HepG2 (cell line): Measurements from ENCODE around the gene LMAN2L. TPM values are rescaled to one million over a fixed set of nuclear protein-coding genes. Genes with fewer than 3 reads are reported as not detected.

Source experiments
- ATAC-seq: fragments of 200-7000 bp; cut with Tn5 transposase; 3 replicates; pipeline ENCODE4 v1.9.1; 2020; ENCODE audit warnings: mild to moderate bottlenecking, moderate library complexity
- BruUV-seq: library from RNA; stranded (reverse); fragments of 400-500 nt; replicated peaks from 2 replicates; lab custom pipeline; 2021; lab: Mats Ljungman, UMichigan
- CTCF ChIA-PET: fragments of 300-600 bp; formaldehyde crosslinking; extraction: SDS; loops from one replicate; lab custom pipeline; 2021; ENCODE audit warnings: low total read pairs, inconsistent platforms, low intra/inter-chr PET ratio; lab: Yijun Ruan, JAX
- POLR2A ChIA-PET: fragments of 350-600 bp; sonication (Branson Sonifier 250); formaldehyde crosslinking; loops from one replicate; lab custom pipeline; 2020; ENCODE audit warnings: antibody characterized with exemption, inconsistent platforms; lab: Yijun Ruan, JAX
- DNase-seq: peaks from one replicate; pipeline ENCODE4 v3.0.0-alpha.2; 2015; ENCODE audit warnings: low spot score
- FAIRE-seq: peaks from 3 replicates; lab custom pipeline; 2011; peaks lifted over from hg19 to GRCh38; lab: Jason Lieb, UNC
- H2AFZ ChIP-seq: one replicate; pipeline ENCODE4 v1.6.1; 2011; ENCODE audit warnings: low read length, inconsistent platforms
- H3K27ac ChIP-seq: fragments of 300-600 bp; 3 replicates; pipeline ENCODE4 v1.8.0; 2011; ENCODE audit warnings: mixed run types, mild to moderate bottlenecking, mixed read lengths, low read length, inconsistent platforms; ENCODE audit not compliant: insufficient read depth; ENCODE audit errors: extremely low read length
- H3K27me3 ChIP-seq, 2 experiments: fragments of 200-600 bp in 1 of 2; 2 replicates in 1 of 2; 3 replicates in 1 of 2; pipeline versions ENCODE4 v1.6.0 to v1.8.0; 2011; ENCODE audit warnings: low read length in 2 of 2, mild to moderate bottlenecking in 2 of 2, moderate library complexity in 2 of 2, inconsistent platforms in 1 of 2; ENCODE audit not compliant: insufficient read depth in 2 of 2, control insufficient read depth in 1 of 2
- H3K36me3 ChIP-seq, 2 experiments: fragments of 200-600 bp in 1 of 2; replicated peaks in 1 of 2; 2 replicates in 1 of 2; 3 replicates in 1 of 2; pipeline versions ENCODE4 v1.5.1 to v1.8.0; 2011; ENCODE audit warnings: low read length in 2 of 2, inconsistent platforms in 1 of 2; ENCODE audit not compliant: insufficient read depth in 2 of 2, control insufficient read depth in 1 of 2
- H3K4me1 ChIP-seq: 2 replicates; pipeline ENCODE4 v1.5.1; 2012; ENCODE audit warnings: low read length, inconsistent platforms; ENCODE audit not compliant: insufficient read depth
- H3K4me2 ChIP-seq: 2 replicates; pipeline ENCODE4 v1.6.0; 2011; ENCODE audit warnings: low read depth, low read length, inconsistent platforms
- H3K4me3 ChIP-seq, 3 experiments: fragments of 200-600 bp in 1 of 3; sonication (generic), shearing (Covaris generic) in 1 of 3; replicated peaks in 1 of 3; 2 replicates each; pipeline ENCODE4 v1.5.1; 2011 to 2016; ENCODE audit warnings: low read length in 3 of 3, inconsistent platforms in 2 of 3, low read depth in 2 of 3, mild to moderate bottlenecking in 2 of 3, control low read depth in 1 of 3, mixed read lengths in 1 of 3; ENCODE audit not compliant: insufficient read depth in 1 of 3
- H3K79me2 ChIP-seq: one replicate; pipeline ENCODE4 v1.6.1; 2011; ENCODE audit warnings: low read length, inconsistent platforms; ENCODE audit not compliant: insufficient read depth
- H3K9ac ChIP-seq: 2 replicates; pipeline ENCODE4 v1.6.0; 2011; ENCODE audit warnings: mild to moderate bottlenecking, low read depth, low read length, inconsistent platforms; ENCODE audit not compliant: insufficient read depth
- H3K9me3 ChIP-seq: 2 replicates; pipeline ENCODE4 v1.5.1; 2012; ENCODE audit warnings: mild to moderate bottlenecking, low read length
- H4K20me1 ChIP-seq: 2 replicates; pipeline ENCODE4 v1.6.0; 2011; ENCODE audit warnings: inconsistent platforms, mild to moderate bottlenecking, low read length, moderate library complexity; ENCODE audit not compliant: insufficient read depth
- CHCHD3 ChIP-seq: sonication (generic); formaldehyde crosslinking; IDR thresholded peaks from 2 replicates; pipeline ENCODE4 v1.8.0; 2022; ENCODE audit warnings: mild to moderate bottlenecking, missing genetic modification reagents, moderate library complexity
- FOXM1 ChIP-seq: sonication (generic); formaldehyde crosslinking; IDR thresholded peaks from 2 replicates; pipeline ENCODE4 v1.5.0; 2020; ENCODE audit warnings: missing genetic modification reagents
- MTA1 ChIP-seq: sonication (generic); formaldehyde crosslinking; IDR thresholded peaks from 2 replicates; pipeline ENCODE4 v1.4.0; 2020; ENCODE audit warnings: missing genetic modification reagents, mild to moderate bottlenecking, borderline replicate concordance
- ZNF629 ChIP-seq: sonication (generic); formaldehyde crosslinking; conservative IDR thresholded peaks from 2 replicates; pipeline ENCODE4 v1.5.0; 2020; ENCODE audit warnings: missing genetic modification reagents
- ZNF746 ChIP-seq: sonication (generic); formaldehyde crosslinking; IDR thresholded peaks from 2 replicates; pipeline ENCODE4 v1.8.0; 2022; ENCODE audit warnings: mild to moderate bottlenecking, missing genetic modification reagents
- WGBS: methylation state at CpG from one replicate; pipeline ENCODE4 v1.1.6; 2017; ENCODE audit warnings: low lambda C conversion rate; 5-methylcytosine and 5-hydroxymethylcytosine counted together
- in situ Hi-C: cut with HindIII; loops from 2 replicates; pipeline ENCODE4 v1.10.0; 2017; ENCODE audit warnings: low pct_unique_long_range_greater_than_20kb; ENCODE audit not compliant: extremely low pct_ligation_motif_present
- intact Hi-C: fragments of 100-400 bp; cut with micrococcal nuclease; formaldehyde crosslinking; loops from one replicate; pipeline ENCODE4 v1.10.0; 2022; ENCODE audit not compliant: unreplicated experiment
- polyA plus RNA-seq, 8 experiments: library from polyadenylated mRNA; depleted of rRNA in 3 of 8; stranded (reverse) in 7 of 8; unstranded in 1 of 8; fragments of >200 nt; fragmentation: Illumina TruSeq in 4 of 8; extraction: Trizol in 4 of 8; gene quantifications; 2 replicates each; pipeline versions ENCODE4 v1.2.1 to v1.2.3, GENCODE V29; 2011 to 2016; ENCODE audit warnings: low read depth in 4 of 8, missing spikeins in 1 of 8, mixed read lengths in 1 of 8; ENCODE audit not compliant: insufficient read depth in 1 of 8
- total RNA-seq, 5 experiments: library from RNA; depleted of rRNA; stranded (reverse); fragments of >200 nt; fragmentation: Illumina TruSeq; extraction: Trizol; gene quantifications; 2 replicates each; pipeline ENCODE4 v1.2.3, GENCODE V29; 2016; ENCODE audit warnings: low read depth in 1 of 5
- TF ChIP-seq, protein P1 (sequence below), 2 experiments: sonication (generic) in 1 of 2; formaldehyde crosslinking in 1 of 2; IDR thresholded peaks; 2 replicates each; pipeline versions ENCODE4 v1.5.1 to v1.6.1; 2011 to 2020; ENCODE audit warnings: borderline replicate concordance in 1 of 2, low read depth in 1 of 2, low read length in 1 of 2, mild to moderate bottlenecking in 1 of 2, missing genetic modification reagents in 1 of 2, moderate library complexity in 1 of 2
- TF ChIP-seq, protein P2 (sequence below): sonication (generic); formaldehyde crosslinking; conservative IDR thresholded peaks from 2 replicates; pipeline ENCODE4 v1.8.0; 2022; ENCODE audit warnings: mild to moderate bottlenecking, moderate library complexity, missing genetic modification reagents

Gene LMAN2L
- total and polyA plus RNA-seq, 2 of the 13 experiments (the other 11 are each of a cell fraction or from before 2014, with no cell fraction given): 39.1 to 57.9 TPM

DNA sequence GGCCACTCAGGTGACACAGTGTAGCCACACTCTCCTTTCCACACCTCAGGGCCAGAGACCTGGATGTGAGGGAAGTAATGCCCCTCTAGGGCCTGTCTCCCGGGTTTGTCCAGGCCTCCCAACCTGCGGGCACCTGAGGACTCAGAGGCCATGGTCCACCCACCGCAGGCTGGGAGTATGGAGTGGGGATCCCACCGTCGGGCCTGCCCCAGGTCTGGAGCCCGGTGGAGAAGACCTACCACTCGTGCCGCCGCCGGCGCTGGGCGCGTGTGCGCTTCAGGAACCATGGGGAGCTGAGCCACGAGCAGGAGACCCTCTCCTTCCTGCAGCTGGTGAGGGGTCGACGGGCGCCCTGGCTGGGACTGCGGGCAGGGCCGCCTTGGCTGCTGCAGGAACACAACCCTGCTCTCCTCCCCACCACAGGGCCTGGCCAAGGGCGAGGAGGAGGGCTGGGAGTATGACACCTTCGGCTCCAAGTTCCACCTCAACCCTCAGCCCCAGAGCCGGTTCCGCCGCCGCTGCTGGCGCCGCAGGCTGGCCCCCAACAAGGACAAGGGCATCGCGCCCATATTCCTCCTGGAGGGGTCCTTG lies 48.7 kb downstream of the LMAN2L start:
- CTCF ChIA-PET: no interaction called here
- Histone ChIP-seq H3K79me2 (no peaks in the 10 kb centered on the region), H3K9ac (no peak overlapping the region), H4K20me1 (no peaks in the 10 kb centered on the region), H3K27me3 (peaks cover 8 to 27% of the 10 kb centered on the region in 2 experiments; a peak in 3 of 5 replicates), H3K9me3 (no peaks in the 10 kb centered on the region), H3K27ac (no peak overlapping the region), H3K4me3 (no peak overlapping the region), H3K4me1 (peaks cover 31% of the 10 kb centered on the region), H3K36me3 (no peaks in the 10 kb centered on the region), H3K4me2 (no peak overlapping the region), H2AFZ (no peak overlapping the region)
- POLR2A ChIA-PET: interaction anchor here (1.1 kb wide), 1 partner anchor 54 kb away, joined by 4 read pairs; no protein-coding TSS in a partner anchor
- intact Hi-C loops (no loop called here), in situ Hi-C loops (no loop called here)
- no TSS peak for BruUV-seq
- ATAC-seq (no peak), DNase-seq (no peak), FAIRE-seq (no peak)
- WGBS: 85% methylated on average over 14 of the region's 30 CpGs
- TF ChIP-seq, protein P1, sequence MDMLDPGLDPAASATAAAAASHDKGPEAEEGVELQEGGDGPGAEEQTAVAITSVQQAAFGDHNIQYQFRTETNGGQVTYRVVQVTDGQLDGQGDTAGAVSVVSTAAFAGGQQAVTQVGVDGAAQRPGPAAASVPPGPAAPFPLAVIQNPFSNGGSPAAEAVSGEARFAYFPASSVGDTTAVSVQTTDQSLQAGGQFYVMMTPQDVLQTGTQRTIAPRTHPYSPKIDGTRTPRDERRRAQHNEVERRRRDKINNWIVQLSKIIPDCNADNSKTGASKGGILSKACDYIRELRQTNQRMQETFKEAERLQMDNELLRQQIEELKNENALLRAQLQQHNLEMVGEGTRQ (IDR thresholded peaks at IDR 0.05; ENCODE audit: low read depth, low read length): no peak
- TF ChIP-seq, protein P1 (CRISPR knock-in tag; IDR thresholded peaks at IDR 0.05; ENCODE audit: borderline replicate concordance): 0 out of 2 replicates have a peak, but pooled peaks have one; percentile 29
- TF ChIP-seq ZNF629 (CRISPR knock-in tag): no peak
- TF ChIP-seq, protein P2, sequence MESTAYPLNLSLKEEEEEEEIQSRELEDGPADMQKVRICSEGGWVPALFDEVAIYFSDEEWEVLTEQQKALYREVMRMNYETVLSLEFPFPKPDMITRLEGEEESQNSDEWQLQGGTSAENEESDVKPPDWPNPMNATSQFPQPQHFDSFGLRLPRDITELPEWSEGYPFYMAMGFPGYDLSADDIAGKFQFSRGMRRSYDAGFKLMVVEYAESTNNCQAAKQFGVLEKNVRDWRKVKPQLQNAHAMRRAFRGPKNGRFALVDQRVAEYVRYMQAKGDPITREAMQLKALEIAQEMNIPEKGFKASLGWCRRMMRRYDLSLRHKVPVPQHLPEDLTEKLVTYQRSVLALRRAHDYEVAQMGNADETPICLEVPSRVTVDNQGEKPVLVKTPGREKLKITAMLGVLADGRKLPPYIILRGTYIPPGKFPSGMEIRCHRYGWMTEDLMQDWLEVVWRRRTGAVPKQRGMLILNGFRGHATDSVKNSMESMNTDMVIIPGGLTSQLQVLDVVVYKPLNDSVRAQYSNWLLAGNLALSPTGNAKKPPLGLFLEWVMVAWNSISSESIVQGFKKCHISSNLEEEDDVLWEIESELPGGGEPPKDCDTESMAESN: no peak
- TF ChIP-seq FOXM1 (CRISPR knock-in tag): no peak
- TF ChIP-seq ZNF746: no peak
- TF ChIP-seq MTA1 (CRISPR knock-in tag): 0 out of 2 replicates have a peak, but pooled peaks have one; percentile 22
- no peak for TF ChIP-seq CHCHD3 (CRISPR knock-in tag)
